Pons (tissue), 1 donor: ENCODE results near the gene NEBL.
"Not testable (repeated sequence)": the region's sequence is repeated elsewhere in the genome, so short reads cannot be mapped to it uniquely, and the experiment has no call there.

Experiments
- DNase-seq: peaks from one replicate; pipeline ENCODE4 v3.0.0-alpha.2; 2016; ENCODE audit warnings: low spot score

The NEBL gene, protein sequence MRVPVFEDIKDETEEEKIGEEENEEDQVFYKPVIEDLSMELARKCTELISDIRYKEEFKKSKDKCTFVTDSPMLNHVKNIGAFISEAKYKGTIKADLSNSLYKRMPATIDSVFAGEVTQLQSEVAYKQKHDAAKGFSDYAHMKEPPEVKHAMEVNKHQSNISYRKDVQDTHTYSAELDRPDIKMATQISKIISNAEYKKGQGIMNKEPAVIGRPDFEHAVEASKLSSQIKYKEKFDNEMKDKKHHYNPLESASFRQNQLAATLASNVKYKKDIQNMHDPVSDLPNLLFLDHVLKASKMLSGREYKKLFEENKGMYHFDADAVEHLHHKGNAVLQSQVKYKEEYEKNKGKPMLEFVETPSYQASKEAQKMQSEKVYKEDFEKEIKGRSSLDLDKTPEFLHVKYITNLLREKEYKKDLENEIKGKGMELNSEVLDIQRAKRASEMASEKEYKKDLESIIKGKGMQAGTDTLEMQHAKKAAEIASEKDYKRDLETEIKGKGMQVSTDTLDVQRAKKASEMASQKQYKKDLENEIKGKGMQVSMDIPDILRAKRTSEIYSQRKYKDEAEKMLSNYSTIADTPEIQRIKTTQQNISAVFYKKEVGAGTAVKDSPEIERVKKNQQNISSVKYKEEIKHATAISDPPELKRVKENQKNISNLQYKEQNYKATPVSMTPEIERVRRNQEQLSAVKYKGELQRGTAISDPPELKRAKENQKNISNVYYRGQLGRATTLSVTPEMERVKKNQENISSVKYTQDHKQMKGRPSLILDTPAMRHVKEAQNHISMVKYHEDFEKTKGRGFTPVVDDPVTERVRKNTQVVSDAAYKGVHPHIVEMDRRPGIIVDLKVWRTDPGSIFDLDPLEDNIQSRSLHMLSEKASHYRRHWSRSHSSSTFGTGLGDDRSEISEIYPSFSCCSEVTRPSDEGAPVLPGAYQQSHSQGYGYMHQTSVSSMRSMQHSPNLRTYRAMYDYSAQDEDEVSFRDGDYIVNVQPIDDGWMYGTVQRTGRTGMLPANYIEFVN

GRCh38 chr10:20897146-20897825 is at the start of gene NEBL:
NEBL (minus strand) TSS chr10:20897311; CDS start chr10:20897205, 106 bp downstream.
- no peak for DNase-seq

DNA sequence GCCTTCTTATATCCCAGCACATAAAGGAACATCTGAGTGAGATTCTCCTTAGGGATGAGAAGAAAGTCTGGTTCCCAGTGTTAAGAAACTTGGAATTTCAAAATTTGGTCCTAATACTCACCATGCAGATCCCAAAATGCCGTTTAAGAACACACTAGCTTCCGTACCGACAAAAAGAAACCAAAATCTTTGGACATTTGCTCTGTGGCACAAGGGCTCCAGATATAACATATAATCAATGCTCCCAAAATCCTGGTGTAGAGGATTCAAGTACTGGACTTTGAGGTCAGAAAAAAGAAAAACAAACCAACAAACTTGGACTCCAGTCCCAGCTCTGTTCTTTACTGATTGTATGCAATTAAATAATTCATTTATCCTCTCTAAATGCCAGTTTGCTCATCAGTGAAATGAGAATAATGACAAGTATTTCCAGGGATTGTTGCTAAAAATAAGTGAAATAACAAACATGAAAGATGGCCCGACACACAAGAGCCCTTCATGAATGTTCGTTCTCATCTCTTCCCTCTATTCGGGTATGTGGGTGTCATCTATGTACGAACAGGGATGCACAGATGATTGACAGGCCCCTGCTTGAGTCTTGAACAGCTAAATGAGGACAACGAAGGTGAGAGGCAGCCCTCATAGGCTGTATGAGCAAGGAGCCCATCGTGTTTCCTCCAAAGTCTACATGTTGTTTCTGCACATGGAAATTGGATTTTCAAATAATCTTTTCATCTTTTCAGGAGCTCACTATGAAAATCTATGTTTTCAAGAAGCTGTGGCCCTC is 48.6 kb upstream of the NEBL start:
- DNase-seq: no peak

DNA sequence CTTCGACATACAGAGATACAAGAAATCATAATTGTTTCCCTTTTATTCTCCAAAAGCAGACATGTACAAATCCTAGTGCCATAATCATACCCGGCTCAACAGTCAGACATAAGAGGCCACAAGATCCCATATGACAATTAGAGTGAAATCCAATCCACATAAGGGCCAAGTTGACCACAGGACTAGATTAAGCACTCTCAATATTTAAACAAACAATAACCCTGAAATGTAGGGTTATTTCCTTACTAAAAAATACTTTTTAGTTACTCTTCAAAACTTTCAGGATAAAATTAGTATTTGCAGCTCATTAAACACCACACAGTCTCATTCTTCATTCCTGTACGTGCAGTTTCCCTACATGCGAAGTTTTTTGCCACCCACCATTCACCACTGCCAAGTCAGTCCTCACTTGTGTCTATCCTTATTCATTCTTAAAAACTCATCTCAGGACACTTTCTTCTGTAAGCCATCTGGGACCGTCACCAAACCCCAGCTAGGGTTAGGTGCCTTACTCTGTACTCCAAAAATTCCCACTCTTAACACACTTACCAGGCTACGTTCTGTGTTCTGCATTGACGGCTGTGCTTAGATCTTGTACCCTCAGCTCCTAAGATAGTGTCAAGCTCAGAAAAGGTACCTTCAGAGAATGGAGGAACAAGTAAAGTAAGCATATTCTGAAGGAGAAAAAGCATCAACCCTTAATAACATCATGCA is 47.8 kb upstream of the NEBL start:
- DNase-seq: no peak

- not testable (repeated sequence) for DNase-seq
Observed at GRCh38 chr10:20939414-20939813, 42.3 kb upstream of the NEBL start.

DNA sequence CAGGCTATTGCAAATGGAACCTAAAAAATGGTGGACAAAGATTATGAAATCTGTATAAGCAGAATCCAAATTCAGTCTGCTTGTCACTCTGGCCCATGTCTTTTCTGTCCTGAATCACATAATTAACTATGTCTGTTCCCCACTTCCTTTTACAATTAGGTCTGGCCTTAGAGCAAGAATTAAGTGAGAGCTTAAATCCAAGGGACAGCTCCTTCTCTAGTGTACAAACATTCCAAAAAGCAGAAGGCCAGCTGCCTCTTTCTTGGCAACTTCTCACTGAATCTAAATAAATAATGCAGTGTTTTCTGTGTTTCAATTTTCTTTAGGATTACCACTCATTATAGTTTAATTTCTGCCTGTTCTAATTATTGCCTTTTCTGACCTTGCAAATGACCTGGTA is 39.3 kb upstream of the NEBL start:
- no peak for DNase-seq

GRCh38 chr10:20935931-20936330 is 38.8 kb upstream of the NEBL start:
- DNase-seq: no peak

- no peak for DNase-seq
Observed at GRCh38 chr10:20935301-20935700, 38.2 kb upstream of the NEBL start.

- no peak for DNase-seq
Observed at GRCh38 chr10:20933705-20934104, 36.6 kb upstream of the NEBL start.

DNA sequence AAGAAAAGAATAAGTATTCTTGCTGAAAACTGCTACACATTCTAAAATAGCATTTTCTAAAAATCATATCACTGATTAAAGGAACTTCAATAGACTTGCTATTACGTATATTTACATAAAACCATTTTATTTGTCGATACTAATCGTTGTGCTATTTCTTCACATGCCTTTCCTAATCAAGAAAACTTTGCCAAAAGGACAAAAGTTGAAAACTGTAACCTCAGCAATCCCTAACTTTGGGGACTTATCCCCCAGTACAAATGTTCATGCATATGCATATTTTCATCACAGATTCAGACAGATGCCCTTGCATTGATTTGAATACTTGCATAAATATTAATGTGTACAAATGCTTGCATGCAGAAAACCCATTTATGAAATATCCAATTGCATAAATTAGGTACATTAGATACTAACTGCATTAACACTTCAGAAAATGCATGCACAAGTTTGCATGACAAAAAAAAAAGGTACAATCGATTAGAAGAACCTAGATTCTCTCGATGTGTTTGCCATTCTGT is 35.6 kb upstream of the NEBL start:
- no peak for DNase-seq

- no peak for DNase-seq
Observed at GRCh38 chr10:20931156-20931795, 34.2 kb upstream of the NEBL start.

GRCh38 chr10:20927456-20927855 is 30.3 kb upstream of the NEBL start:
- no peak for DNase-seq

DNA sequence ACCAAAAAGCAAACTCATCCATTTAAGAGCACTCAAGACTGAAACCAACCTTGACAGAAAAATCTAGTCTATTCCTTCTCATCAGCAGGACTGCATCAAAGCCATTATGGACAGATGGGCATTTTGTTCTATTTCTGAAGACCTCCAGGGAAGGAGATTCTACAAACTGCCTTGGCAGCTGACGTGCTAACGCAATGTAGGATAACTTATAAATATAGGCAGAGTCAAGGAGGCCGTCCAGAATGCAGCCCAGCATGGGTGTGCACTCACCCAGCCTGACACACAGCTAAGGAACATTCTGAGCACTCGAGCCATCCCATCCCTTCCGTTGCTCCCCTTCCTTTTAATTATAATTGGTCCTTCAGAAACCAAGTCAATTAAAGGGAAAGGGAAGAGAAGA is 25.3 kb upstream of the NEBL start:
- DNase-seq: no peak

DNA sequence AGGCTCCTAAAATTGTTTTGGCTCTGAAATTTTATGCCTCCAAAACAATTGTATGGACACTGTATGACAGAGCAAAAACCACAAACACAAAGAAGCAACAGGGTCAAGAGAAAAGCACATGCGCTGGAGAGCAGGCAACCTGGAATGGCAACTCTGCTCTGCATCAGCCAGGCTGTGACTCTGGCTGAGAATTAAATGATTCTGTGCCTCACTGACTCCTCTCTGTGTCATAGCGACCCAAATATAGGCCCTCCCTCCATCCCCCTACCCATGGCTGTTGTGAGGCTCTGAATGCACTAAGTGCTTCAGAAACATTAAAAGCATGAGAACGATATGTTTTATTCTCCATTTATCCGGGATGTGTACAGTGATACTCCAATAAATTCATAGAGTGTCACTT is 24.9 kb upstream of the NEBL start:
- DNase-seq: no peak

DNA sequence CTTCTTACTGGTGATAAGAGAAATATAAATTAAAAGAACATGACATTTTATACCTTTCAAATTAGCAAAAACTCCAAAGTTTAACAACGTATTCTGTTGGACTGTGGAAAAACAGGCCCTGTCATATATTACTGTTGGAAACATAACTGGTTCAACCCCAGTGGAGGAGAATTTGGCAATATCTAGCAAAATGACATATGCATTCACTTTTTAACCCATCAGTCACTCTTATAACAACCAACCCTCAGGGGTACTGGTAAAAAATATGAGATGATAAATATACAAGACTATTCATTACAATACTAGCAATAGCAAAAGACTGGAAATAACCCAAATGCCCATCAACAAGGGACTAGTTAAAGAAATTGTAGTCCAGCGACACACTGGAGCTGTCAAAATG is 22.9 kb upstream of the NEBL start:
- no peak for DNase-seq

- no peak for DNase-seq
Observed at GRCh38 chr10:20919481-20919880, 22.4 kb upstream of the NEBL start.

- no peak for DNase-seq
Observed at GRCh38 chr10:20916976-20917375, 19.9 kb upstream of the NEBL start.

DNA sequence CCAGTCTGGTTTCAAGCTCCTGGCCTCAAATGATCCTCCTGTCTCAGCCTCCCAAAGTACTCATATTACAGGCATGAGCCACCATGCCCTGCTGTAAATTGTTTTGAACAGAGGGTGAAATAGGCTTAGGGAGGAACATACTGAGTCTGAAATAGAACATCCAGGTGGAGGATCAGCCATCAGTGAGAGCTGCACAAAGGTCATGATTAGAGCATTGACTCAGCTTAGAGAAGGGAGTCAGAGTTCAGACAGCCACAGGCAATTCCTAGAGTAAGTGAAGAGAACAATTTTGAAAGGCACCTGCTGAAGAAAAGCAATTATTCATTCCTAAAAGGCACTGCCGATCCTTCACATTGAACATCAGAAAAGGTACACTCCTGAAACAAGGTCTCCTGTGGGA is 15.9 kb upstream of the NEBL start:
- no peak for DNase-seq

- no peak for DNase-seq
Observed at GRCh38 chr10:20911626-20912025, 14.5 kb upstream of the NEBL start.

GRCh38 chr10:20909801-20910200 is 12.7 kb upstream of the NEBL start:
- DNase-seq: no peak

DNA sequence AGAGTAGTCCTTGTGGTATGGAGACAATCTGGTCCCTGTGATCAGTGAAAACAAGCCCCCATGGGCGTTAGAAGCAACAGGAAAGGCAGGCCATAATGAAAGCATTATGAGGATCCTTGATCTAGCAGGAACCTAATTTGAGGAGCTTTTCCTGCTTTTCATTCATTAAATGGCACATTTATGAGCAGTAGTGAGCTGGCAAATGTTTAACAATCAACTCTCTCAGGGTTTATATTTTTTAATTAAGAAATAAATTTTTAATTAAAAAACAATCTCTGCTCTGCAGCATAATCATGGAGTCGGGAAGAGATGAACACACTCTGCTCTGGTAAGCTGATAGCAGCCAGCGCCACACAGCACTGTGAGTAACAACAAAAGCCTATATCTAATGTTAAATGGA is 11.3 kb upstream of the NEBL start:
- no peak for DNase-seq
